Prostate gland (tissue), 2 donors: ENCODE measurements around the gene C1QL2.

Experiments used
- POLR2A ChIP-seq: fragments of 450-650 bp; IDR thresholded peaks from one replicate; pipeline ENCODE4 v1.6.1; 2016; ENCODE audit warnings: antibody characterized with exemption, mild to moderate bottlenecking
- POLR2AphosphoS5 ChIP-seq: sonication (generic); formaldehyde crosslinking; IDR thresholded peaks from one replicate; pipeline ENCODE4 v1.6.1; 2017; ENCODE audit warnings: antibody characterized with exemption
- TF ChIP-seq, protein P1 (sequence below), 4 experiments: fragments of 200-600 bp in 2 of 4; fragments of 450-650 bp in 2 of 4; sonication (generic) in 2 of 4; IDR thresholded peaks; 1 replicate in 3 of 4; 2 replicates in 1 of 4; pipeline ENCODE4 v1.5.1; 2016 to 2019; ENCODE audit warnings: antibody characterized with exemption in 4 of 4, mild to moderate bottlenecking in 2 of 4, moderate library complexity in 2 of 4

DNA sequence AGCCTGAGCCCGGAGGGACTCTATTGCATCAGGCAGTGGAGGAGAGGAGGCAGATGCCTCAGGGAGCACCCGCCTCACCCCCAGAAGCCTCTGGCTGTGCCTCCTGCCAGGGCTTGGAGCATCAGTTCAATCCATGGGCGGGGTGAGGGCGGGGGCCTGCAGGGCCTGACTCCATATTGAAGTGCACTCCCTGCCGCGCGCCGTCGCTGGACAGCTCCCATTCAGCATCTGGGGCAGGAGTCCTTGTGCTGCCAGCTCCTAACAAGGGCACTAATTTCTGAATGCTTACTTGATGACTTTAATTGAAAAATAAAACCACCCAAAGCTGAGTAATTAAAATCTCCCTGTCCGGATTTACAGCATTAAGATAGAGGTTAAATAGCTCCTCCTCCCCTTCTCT, 23.8 kb downstream of the C1QL2 start:
- TF ChIP-seq, protein P1, sequence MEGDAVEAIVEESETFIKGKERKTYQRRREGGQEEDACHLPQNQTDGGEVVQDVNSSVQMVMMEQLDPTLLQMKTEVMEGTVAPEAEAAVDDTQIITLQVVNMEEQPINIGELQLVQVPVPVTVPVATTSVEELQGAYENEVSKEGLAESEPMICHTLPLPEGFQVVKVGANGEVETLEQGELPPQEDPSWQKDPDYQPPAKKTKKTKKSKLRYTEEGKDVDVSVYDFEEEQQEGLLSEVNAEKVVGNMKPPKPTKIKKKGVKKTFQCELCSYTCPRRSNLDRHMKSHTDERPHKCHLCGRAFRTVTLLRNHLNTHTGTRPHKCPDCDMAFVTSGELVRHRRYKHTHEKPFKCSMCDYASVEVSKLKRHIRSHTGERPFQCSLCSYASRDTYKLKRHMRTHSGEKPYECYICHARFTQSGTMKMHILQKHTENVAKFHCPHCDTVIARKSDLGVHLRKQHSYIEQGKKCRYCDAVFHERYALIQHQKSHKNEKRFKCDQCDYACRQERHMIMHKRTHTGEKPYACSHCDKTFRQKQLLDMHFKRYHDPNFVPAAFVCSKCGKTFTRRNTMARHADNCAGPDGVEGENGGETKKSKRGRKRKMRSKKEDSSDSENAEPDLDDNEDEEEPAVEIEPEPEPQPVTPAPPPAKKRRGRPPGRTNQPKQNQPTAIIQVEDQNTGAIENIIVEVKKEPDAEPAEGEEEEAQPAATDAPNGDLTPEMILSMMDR (IDR thresholded peaks at IDR 0.05), result no peak
- TF ChIP-seq POLR2A (no peak), POLR2AphosphoS5 (no peak)
